Tibial nerve (tissue), 4 donors: ENCODE measurements around the gene TMEM72.

Source experiments
- CTCF ChIP-seq, 5 experiments: fragments of 200-600 bp in 3 of 5; fragments of 450-650 bp in 2 of 5; sonication (generic) in 3 of 5; IDR thresholded peaks; one replicate each; pipeline ENCODE4 v1.5.1; 2016 to 2019; ENCODE audit warnings: antibody characterized with exemption in 5 of 5, mild to moderate bottlenecking in 3 of 5, moderate library complexity in 2 of 5
- EP300 ChIP-seq, 2 donors: sonication (generic); formaldehyde crosslinking; IDR thresholded peaks; one replicate each; pipeline ENCODE4 v1.6.1; 2017; ENCODE audit warnings: antibody characterized with exemption in 2 of 2, mild to moderate bottlenecking in 1 of 2
- POLR2A ChIP-seq, 2 donors: fragments of 450-650 bp; IDR thresholded peaks; one replicate each; pipeline ENCODE4 v1.6.1; 2017; ENCODE audit warnings: antibody characterized with exemption in 2 of 2, mild to moderate bottlenecking in 2 of 2, moderate library complexity in 2 of 2

GRCh38 chr10:44922021-44922420, 10.9 kb downstream of the TMEM72 start:
- TF ChIP-seq CTCF (IDR thresholded peaks at IDR 0.05) (no peak), POLR2A (IDR thresholded peaks at IDR 0.05) (no peak), EP300 (IDR thresholded peaks at IDR 0.05) (no peak)
